NCI-H345 treated with DMSO at 0.1 percent for 48 hours (cell line): Measurements from ENCODE around the gene MYPOP.
A peak's percentile ranks its signal among the peaks of the same experiment; 100 is the strongest.

Experiments used
- DNase-seq: peaks from one replicate; lab custom pipeline; 2025; ENCODE audit not compliant: unreplicated experiment; lab: John Stamatoyannopoulos, UW

MYPOP gene

GRCh38 chr19:45864629-45865082 lies 37.8 kb downstream of the MYPOP start:
- no peak for DNase-seq

GRCh38 chr19:45863840-45864628 lies 38.4 kb downstream of the MYPOP start, which contains the start of gene FOXA3:
Gene FOXA3, plus strand, starts transcription at chr19:45864326. Its CDS starts 131 bp downstream, at chr19:45864457.
- no peak for DNase-seq

- DNase-seq: no peak
These were observed 39.0 kb downstream of the MYPOP start for GRCh38 chr19:45863335-45863839.

GRCh38 chr19:45862564-45863334 lies 39.7 kb downstream of the MYPOP start, which contains the start of gene SYMPK:
Gene SYMPK, minus strand, starts transcription at chr19:45863147. Its CDS starts 8,652 bp downstream, at chr19:45854495.
- peak; percentile 91 for DNase-seq

GRCh38 chr19:45862271-45862563 lies 40.2 kb downstream of the MYPOP start:
- no peak for DNase-seq

GRCh38 chr19:45860359-45861259 lies 41.8 kb downstream of the MYPOP start:
- DNase-seq: no peak

GRCh38 chr19:45854167-45854778 lies 48.1 kb downstream of the MYPOP start:
- DNase-seq: no peak

- DNase-seq: no peak
These were observed 49.4 kb downstream of the MYPOP start for GRCh38 chr19:45852983-45853382.

GRCh38 chr19:45852145-45852750 lies 50.2 kb downstream of the MYPOP start:
- DNase-seq: no peak

GRCh38 chr19:45848922-45849321 lies 53.5 kb downstream of the MYPOP start:
- DNase-seq: no peak

GRCh38 chr19:45847663-45848062 lies 54.8 kb downstream of the MYPOP start:
- DNase-seq: no peak

GRCh38 chr19:45842198-45842597 lies 60.2 kb downstream of the MYPOP start:
- no peak for DNase-seq
